GM23338 (cell line): Measurements from ENCODE around the gene CEP78. TPM values are rescaled to one million over a fixed set of nuclear protein-coding genes. Genes with fewer than 3 reads are reported as not detected.

Experiments used
- ATAC-seq: fragments of 200-7000 bp; cut with Tn5 transposase; 3 replicates; pipeline ENCODE4 v1.9.1; 2020
- DNase-seq: peaks from one replicate; pipeline ENCODE4 v3.0.0-alpha.2; 2015; ENCODE audit warnings: low spot score
- H2AFZ ChIP-seq: fragments of 200-600 bp; sonication (generic); 2 replicates; pipeline ENCODE4 v1.8.0; 2016; ENCODE audit warnings: antibody characterized with exemption, mild to moderate bottlenecking, moderate library complexity
- H3F3A ChIP-seq: fragments of 200-600 bp; sonication (generic); replicated peaks from 2 replicates; pipeline ENCODE4 v1.8.0; 2017; ENCODE audit warnings: antibody characterized with exemption, mixed run types, low read depth
- H3K27ac ChIP-seq: fragments of 200-600 bp; sonication (generic); 2 replicates; pipeline ENCODE4 v1.6.1; 2016; ENCODE audit warnings: low read depth
- H3K27me3 ChIP-seq: fragments of 200-600 bp; sonication (generic); 2 replicates; pipeline ENCODE4 v1.8.0; 2016; ENCODE audit warnings: mild to moderate bottlenecking, mixed run types, moderate library complexity; ENCODE audit not compliant: insufficient read depth
- H3K36me3 ChIP-seq: fragments of 200-600 bp; sonication (generic); 2 replicates; pipeline ENCODE4 v1.8.0; 2016; ENCODE audit warnings: mild to moderate bottlenecking; ENCODE audit not compliant: insufficient read depth
- H3K4me1 ChIP-seq: fragments of 200-600 bp; sonication (generic); 2 replicates; pipeline ENCODE4 v1.8.0; 2016; ENCODE audit warnings: mild to moderate bottlenecking, moderate library complexity; ENCODE audit not compliant: insufficient read depth
- H3K4me2 ChIP-seq: fragments of 200-600 bp; sonication (generic); 2 replicates; pipeline ENCODE4 v1.7.1; 2017; ENCODE audit warnings: mixed run types
- H3K4me3 ChIP-seq: fragments of 200-600 bp; sonication (generic); 2 replicates; pipeline ENCODE4 v1.6.1; 2016; ENCODE audit warnings: mixed run types
- H3K79me2 ChIP-seq: fragments of 200-600 bp; sonication (generic); replicated peaks from 2 replicates; pipeline ENCODE4 v1.8.0; 2017; ENCODE audit warnings: mild to moderate bottlenecking; ENCODE audit not compliant: insufficient read depth
- H3K9me2 ChIP-seq: fragments of 200-600 bp; sonication (generic); 2 replicates; pipeline ENCODE4 v1.8.0; 2017; ENCODE audit not compliant: insufficient read depth
- H4K20me1 ChIP-seq: fragments of 200-600 bp; sonication (generic); replicated peaks from 2 replicates; pipeline ENCODE4 v1.8.0; 2017; ENCODE audit warnings: mild to moderate bottlenecking; ENCODE audit not compliant: insufficient read depth
- H3K27ac Mint-ChIP-seq: 2 replicates; pipeline ENCODE4 v1.8.0; 2020; ENCODE audit warnings: inconsistent platforms, mild to moderate bottlenecking, moderate library complexity, mixed read lengths
- H3K27me3 Mint-ChIP-seq: 3 replicates; pipeline ENCODE4 v1.8.0; 2022; ENCODE audit warnings: low read depth, mild to moderate bottlenecking, moderate library complexity, mixed read lengths, inconsistent platforms; ENCODE audit not compliant: insufficient read depth, poor library complexity
- H3K36me3 Mint-ChIP-seq: 3 replicates; pipeline ENCODE4 v1.8.0; 2021; ENCODE audit warnings: low read depth, mild to moderate bottlenecking, inconsistent platforms, moderate library complexity, mixed read lengths
- H3K4me1 Mint-ChIP-seq: 3 replicates; pipeline ENCODE4 v1.8.0; 2020; ENCODE audit warnings: mild to moderate bottlenecking, inconsistent platforms, mixed read lengths
- H3K4me3 Mint-ChIP-seq: 3 replicates; pipeline ENCODE4 v1.8.0; 2021; ENCODE audit warnings: moderate library complexity, mild to moderate bottlenecking, inconsistent platforms, mixed read lengths
- H3K9me3 Mint-ChIP-seq: 3 replicates; pipeline ENCODE4 v1.8.0; 2020; ENCODE audit warnings: moderate library complexity, mild to moderate bottlenecking, inconsistent platforms, mixed read lengths
- CREB1 ChIP-seq: fragments of 250-450 bp; sonication (Bioruptor Pico); IDR thresholded peaks from 2 replicates; pipeline ENCODE4 v1.5.0; 2020; ENCODE audit warnings: low read depth, mild to moderate bottlenecking, moderate library complexity
- CTCF ChIP-seq, 2 experiments: fragments of 200-600 bp in 1 of 2; sonication (generic) in 1 of 2; conservative IDR thresholded peaks; 2 replicates each; pipeline versions ENCODE4 v1.5.1 to v1.6.1; 2016 to 2017; ENCODE audit warnings: antibody characterized with exemption in 2 of 2, low read depth in 2 of 2, mild to moderate bottlenecking in 2 of 2, moderate library complexity in 1 of 2
- ETS1 ChIP-seq: IDR thresholded peaks from 2 replicates; pipeline ENCODE4 v1.6.1; 2016; ENCODE audit warnings: antibody characterized with exemption
- EZH2 ChIP-seq: fragments of 200-600 bp; sonication (generic); IDR thresholded peaks from one replicate; pipeline ENCODE4 v1.8.0; 2017; ENCODE audit warnings: antibody characterized with exemption, mild to moderate bottlenecking, low read depth; ENCODE audit not compliant: unreplicated experiment
- EZH2phosphoT487 ChIP-seq: fragments of 200-600 bp; sonication (generic); IDR thresholded peaks from one replicate; pipeline ENCODE4 v1.8.1; 2018; ENCODE audit warnings: antibody characterized with exemption; ENCODE audit not compliant: unreplicated experiment
- JUNB ChIP-seq: IDR thresholded peaks from one replicate; pipeline ENCODE4 v1.6.1; 2016; ENCODE audit warnings: antibody characterized with exemption; ENCODE audit not compliant: unreplicated experiment
- NANOG ChIP-seq: IDR thresholded peaks from 2 replicates; pipeline ENCODE4 v1.6.1; 2016; ENCODE audit warnings: antibody characterized with exemption, borderline replicate concordance
- POLR2AphosphoS5 ChIP-seq: IDR thresholded peaks from 2 replicates; pipeline ENCODE4 v1.6.1; 2016; ENCODE audit warnings: antibody characterized with exemption, low read depth
- STAT1 ChIP-seq: IDR thresholded peaks from one replicate; pipeline ENCODE4 v1.6.1; 2016; ENCODE audit warnings: antibody characterized with exemption; ENCODE audit not compliant: unreplicated experiment
- ZNF114 ChIP-seq: fragments of 250-450 bp; sonication (Bioruptor Pico); IDR thresholded peaks from 2 replicates; pipeline ENCODE4 v1.5.0; 2020; ENCODE audit warnings: mild to moderate bottlenecking, moderate library complexity
- ZNF331 ChIP-seq: fragments of 250-450 bp; sonication (Bioruptor Pico); IDR thresholded peaks from 2 replicates; pipeline ENCODE4 v1.5.0; 2020; ENCODE audit warnings: low read depth, mild to moderate bottlenecking, moderate library complexity
- polyA plus RNA-seq: library from polyadenylated mRNA; unstranded; fragments of >200 nt; fragmentation: Nextera tagmentation; extraction: Ambion mirVana; gene quantifications from 2 replicates; pipeline ENCODE4 v1.2.1, GENCODE V29; 2016
- total RNA-seq: library from RNA; depleted of rRNA; stranded (reverse); fragments of >200 nt; shearing (Covaris generic); gene quantifications from 2 replicates; pipeline ENCODE4 v1.2.3, GENCODE V29; 2014

CEP78 gene
- total and polyA plus RNA-seq, 2 experiments from 2014 or later: 19.9 to 48.3 TPM

- Mint-ChIP-seq H3K36me3 (peaks cover 31% of the 10 kb centered on the region), H3K27ac (no peak overlapping the region), H3K4me3 (no peak overlapping the region), H3K4me1 (peaks cover 4% of the 10 kb centered on the region; the same call in 2 of the 3 replicates), H3K27me3 (no peaks in the 10 kb centered on the region), H3K9me3 (no peaks in the 10 kb centered on the region)
- no peaks in the 10 kb centered on the region for H4K20me1 ChIP-seq
- TF ChIP-seq ETS1: no peak
- no peak for TF ChIP-seq EZH2
- no peak for TF ChIP-seq CTCF (conservative IDR thresholded peaks at IDR 0.05; ENCODE audit: low read depth in 2 of 2)
- TF ChIP-seq JUNB: no peak
- TF ChIP-seq POLR2AphosphoS5: no peak
- no peak for TF ChIP-seq EZH2phosphoT487
- no peak for ATAC-seq
- no peaks in the 10 kb centered on the region for H3K4me1 ChIP-seq
- no peak for DNase-seq
- no peaks in the 10 kb centered on the region for H3K9me2 ChIP-seq
- peaks cover 13% of the 10 kb centered on the region for H3K36me3 ChIP-seq
- no peak overlapping the region for H3K27ac ChIP-seq
- H3K27me3 ChIP-seq: no peaks in the 10 kb centered on the region
- no peak overlapping the region for H3K4me3 ChIP-seq
- H3K79me2 ChIP-seq: no peaks in the 10 kb centered on the region
- no peak overlapping the region for H3K4me2 ChIP-seq
- H3F3A ChIP-seq: no peaks in the 10 kb centered on the region
- H2AFZ ChIP-seq: no peak overlapping the region
These were observed 33.9 kb downstream of the CEP78 start for GRCh38 chr9:78269784-78270183.

GRCh38 chr9:78272307-78272706, 36.4 kb downstream of the CEP78 start:
- H3K4me3 Mint-ChIP-seq: no peak overlapping the region
- TF ChIP-seq ZNF114 (CRISPR knock-in tag) (no peak), JUNB (no peak), ETS1 (no peak), NANOG (no peak), CTCF (conservative IDR thresholded peaks at IDR 0.05; ENCODE audit: low read depth in 2 of 2) (no peak), EZH2phosphoT487 (no peak), POLR2AphosphoS5 (no peak), STAT1 (no peak), EZH2 (no peak), CREB1 (CRISPR knock-in tag) (no peak), ZNF331 (CRISPR knock-in tag) (no peak)

More at GRCh38 chr9:78272307-78272706, 36.4 kb downstream of the CEP78 start:
- H3K9me3 Mint-ChIP-seq: no peaks in the 10 kb centered on the region
- DNase-seq (no peak), ATAC-seq (no peak)
- H3K36me3 ChIP-seq: peaks cover 7% of the 10 kb centered on the region
- H3K36me3 Mint-ChIP-seq: peaks cover 17% of the 10 kb centered on the region
- no peaks in the 10 kb centered on the region for H3K9me2 ChIP-seq
- no peak overlapping the region for H2AFZ ChIP-seq
- no peaks in the 10 kb centered on the region for H3F3A ChIP-seq
- no peak overlapping the region for H3K4me3 ChIP-seq
- H4K20me1 ChIP-seq: no peaks in the 10 kb centered on the region
- H3K27ac ChIP-seq: no peak overlapping the region
- H3K4me1 ChIP-seq: no peaks in the 10 kb centered on the region
- peaks cover 4% of the 10 kb centered on the region; the same call in 2 of the 3 replicates for H3K4me1 Mint-ChIP-seq
- no peaks in the 10 kb centered on the region for H3K27me3 Mint-ChIP-seq
- H3K27me3 ChIP-seq: no peaks in the 10 kb centered on the region
- H3K27ac Mint-ChIP-seq: no peak overlapping the region
- no peak overlapping the region for H3K4me2 ChIP-seq
- no peaks in the 10 kb centered on the region for H3K79me2 ChIP-seq
